A549 (cell line): ENCODE measurements around the gene POLD1. TPM values are rescaled to one million over a fixed set of nuclear protein-coding genes. Genes with fewer than 3 reads are reported as not detected.

Experiments
- ATAC-seq, 2 experiments: fragments of 200-7000 bp in 1 of 2; fragments of >200 bp in 1 of 2; cut with Nextera tagmentation in 1 of 2; cut with Tn5 transposase in 1 of 2; 3 replicates each; pipeline versions ENCODE4 v1.8.0 to v1.9.1; 2018 to 2020; ENCODE audit warnings: mild to moderate bottlenecking in 1 of 2, moderate library complexity in 1 of 2
- CTCF ChIA-PET: fragments of 300-600 bp; sonication (Branson Sonifier 250); formaldehyde crosslinking; extraction: SDS; loops from one replicate; lab custom pipeline; 2021; ENCODE audit warnings: antibody characterized with exemption, inconsistent platforms; lab: Yijun Ruan, JAX
- POLR2A ChIA-PET: fragments of 350-600 bp; formaldehyde crosslinking; extraction: SDS; loops from one replicate; lab custom pipeline; 2021; ENCODE audit warnings: antibody characterized with exemption, inconsistent platforms; lab: Yijun Ruan, JAX
- DNase-seq, 2 experiments: peaks; one replicate each; pipeline versions ENCODE4 v3.0.0 to v3.0.0-alpha.2; 2011 to 2016; ENCODE audit warnings: low read depth in 1 of 2, low spot score in 1 of 2
- FAIRE-seq: peaks from 2 replicates; lab custom pipeline; 2011; peaks lifted over from hg19 to GRCh38; lab: Jason Lieb, UNC
- H3K27ac ChIP-seq, 2 experiments: fragments of >200 bp; sonication (Bioruptor Twin); formaldehyde crosslinking; 3 replicates each; pipeline ENCODE4 v1.5.1; 2016 to 2017
- H3K4me1 ChIP-seq: fragments of >200 bp; sonication (Bioruptor Twin); formaldehyde crosslinking; 3 replicates; pipeline ENCODE4 v1.6.1; 2016
- H3K4me2 ChIP-seq: fragments of >200 bp; sonication (Bioruptor Twin); formaldehyde crosslinking; 3 replicates; pipeline ENCODE4 v1.6.1; 2016
- H3K4me3 ChIP-seq: fragments of >200 bp; sonication (Bioruptor Twin); formaldehyde crosslinking; 3 replicates; pipeline ENCODE4 v1.5.1; 2016
- H3K9me3 ChIP-seq: fragments of >200 bp; sonication (Bioruptor Twin); formaldehyde crosslinking; 3 replicates; pipeline ENCODE4 v1.6.1; 2016
- BHLHE40 ChIP-seq: IDR thresholded peaks from 2 replicates; pipeline ENCODE4 v1.6.1; 2012; ENCODE audit warnings: low read depth, low read length, inconsistent platforms
- CBX8 ChIP-seq: fragments of 200-600 bp; sonication (generic); IDR thresholded peaks from 2 replicates; pipeline ENCODE4 v1.6.1; 2016
- CEBPB ChIP-seq, 2 experiments: fragments of >200 bp in 1 of 2; sonication (Bioruptor Twin) in 1 of 2; formaldehyde crosslinking in 1 of 2; IDR thresholded peaks; 2 replicates each; pipeline ENCODE4 v1.6.1; 2012 to 2016
- CHD2 ChIP-seq: fragments of 150-350 bp; IDR thresholded peaks from 2 replicates; pipeline ENCODE4 v1.6.1; 2014; ENCODE audit warnings: low read length; ENCODE audit not compliant: partially characterized antibody
- EHMT2 ChIP-seq: fragments of 200-600 bp; sonication (generic); IDR thresholded peaks from 2 replicates; pipeline ENCODE4 v1.6.1; 2016; ENCODE audit warnings: antibody characterized with exemption, low read depth, mild to moderate bottlenecking, moderate library complexity
- HDAC2 ChIP-seq: fragments of 200-600 bp; sonication (generic); IDR thresholded peaks from 2 replicates; pipeline ENCODE4 v1.6.1; 2016
- HES2 ChIP-seq: fragments of >200 bp; sonication (Bioruptor Twin); formaldehyde crosslinking; IDR thresholded peaks from 2 replicates; pipeline ENCODE4 v1.6.1; 2016
- JUN ChIP-seq, 2 experiments: fragments of >200 bp; sonication (Bioruptor Twin); formaldehyde crosslinking; IDR thresholded peaks; 2 replicates in 1 of 2; 3 replicates in 1 of 2; pipeline ENCODE4 v1.6.1; 2016 to 2017
- JUNB ChIP-seq: fragments of >200 bp; sonication (Bioruptor Twin); formaldehyde crosslinking; IDR thresholded peaks from 2 replicates; pipeline ENCODE4 v1.6.1; 2016
- MAFK ChIP-seq: fragments of 450-650 bp; IDR thresholded peaks from 2 replicates; pipeline ENCODE4 v1.6.1; 2014; ENCODE audit not compliant: partially characterized antibody
- MYC ChIP-seq: IDR thresholded peaks from 2 replicates; pipeline ENCODE4 v1.6.1; 2012; ENCODE audit warnings: mild to moderate bottlenecking, inconsistent platforms, low read length, improper control_type of control experiment, borderline replicate concordance
- PHF8 ChIP-seq: fragments of 200-600 bp; sonication (generic); IDR thresholded peaks from 2 replicates; pipeline ENCODE4 v1.6.1; 2016; ENCODE audit warnings: low read depth, mild to moderate bottlenecking, antibody characterized with exemption, moderate library complexity, borderline replicate concordance
- RAD21 ChIP-seq, 2 experiments: fragments of >200 bp in 1 of 2; sonication (Bioruptor Twin) in 1 of 2; formaldehyde crosslinking in 1 of 2; IDR thresholded peaks in 1 of 2; conservative IDR thresholded peaks in 1 of 2; 2 replicates in 1 of 2; 3 replicates in 1 of 2; pipeline ENCODE4 v1.6.1; 2012 to 2018; ENCODE audit warnings: inconsistent platforms in 1 of 2
- RCOR1 ChIP-seq: fragments of 150-350 bp; IDR thresholded peaks from 2 replicates; pipeline ENCODE4 v1.6.1; 2014; ENCODE audit warnings: antibody characterized with exemption, low read length, low read depth
- RFX5 ChIP-seq: fragments of 450-650 bp; IDR thresholded peaks from 2 replicates; pipeline ENCODE4 v1.7.1; 2014; ENCODE audit warnings: antibody characterized with exemption, mild to moderate bottlenecking, moderate library complexity
- SMC3 ChIP-seq: fragments of >200 bp; sonication (Bioruptor Twin); formaldehyde crosslinking; IDR thresholded peaks from 3 replicates; pipeline ENCODE4 v1.6.1; 2018; ENCODE audit warnings: inconsistent platforms
- SREBF2 ChIP-seq: fragments of 450-650 bp; IDR thresholded peaks from 2 replicates; pipeline ENCODE4 v1.6.1; 2014; ENCODE audit warnings: mild to moderate bottlenecking, moderate library complexity
- USF2 ChIP-seq: fragments of 450-650 bp; IDR thresholded peaks from 2 replicates; pipeline ENCODE4 v1.6.1; 2014; ENCODE audit warnings: antibody characterized with exemption
- WGBS: methylation state at CpG from one replicate; pipeline ENCODE4 v1.1.6; 2017; ENCODE audit errors: missing lambda C conversion rate; 5-methylcytosine and 5-hydroxymethylcytosine counted together
- polyA plus RNA-seq, 4 experiments: library from polyadenylated mRNA; depleted of rRNA in 3 of 4; stranded (reverse); fragments of >200 nt; fragmentation: RNase III in 1 of 4; extraction: RNeasy Plus Mini Kit Qiagen cat#74134 plus additional on column Dnase treatment in 1 of 4; gene quantifications; 2 replicates in 3 of 4; 3 replicates in 1 of 4; pipeline ENCODE4 v1.2.3, GENCODE V29; 2011 to 2017
- TF ChIP-seq, protein P1 (sequence below): IDR thresholded peaks from 2 replicates; pipeline ENCODE4 v1.6.1; 2012; ENCODE audit warnings: low read depth, borderline replicate concordance
- TF ChIP-seq, protein P2 (sequence below): fragments of >200 bp; sonication (Bioruptor Twin); formaldehyde crosslinking; IDR thresholded peaks from 3 replicates; pipeline ENCODE4 v1.5.1; 2016
- TF ChIP-seq, protein P3 (sequence below): IDR thresholded peaks from 2 replicates; pipeline ENCODE4 v1.6.1; 2012

Gene POLD1
- polyA plus RNA-seq, 2 of the 4 experiments (the other 2 are of a cell fraction): 26.1 to 88.8 TPM

GRCh38 chr19:50368649-50369570, 15.2 kb upstream of the POLD1 start (continued):
- TF ChIP-seq JUNB (no peak), MYC (no peak), HDAC2 (no peak), BHLHE40 (no peak), USF2 (peak; percentile 93), SREBF2 (no peak), MAFK (no peak), SMC3 (peak; percentile 87), JUN (IDR thresholded peaks at IDR 0.05) (peak in 1 of 2 experiments; percentile 34; a peak in 2 of 5 replicates), CHD2 (no peak), PHF8 (0 out of 2 replicates have a peak, but pooled peaks have one; percentile 26), RCOR1 (no peak), EHMT2 (no peak), RAD21 (conservative IDR thresholded peaks at IDR 0.05 in 1 of 2, IDR thresholded peaks at IDR 0.05 in 1 of 2) (peak; percentile 95), CEBPB (IDR thresholded peaks at IDR 0.05) (no peak), RFX5 (no peak)
- TF ChIP-seq, protein P1, sequence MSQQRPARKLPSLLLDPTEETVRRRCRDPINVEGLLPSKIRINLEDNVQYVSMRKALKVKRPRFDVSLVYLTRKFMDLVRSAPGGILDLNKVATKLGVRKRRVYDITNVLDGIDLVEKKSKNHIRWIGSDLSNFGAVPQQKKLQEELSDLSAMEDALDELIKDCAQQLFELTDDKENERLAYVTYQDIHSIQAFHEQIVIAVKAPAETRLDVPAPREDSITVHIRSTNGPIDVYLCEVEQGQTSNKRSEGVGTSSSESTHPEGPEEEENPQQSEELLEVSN: peak; percentile 87
- TF ChIP-seq, protein P2, sequence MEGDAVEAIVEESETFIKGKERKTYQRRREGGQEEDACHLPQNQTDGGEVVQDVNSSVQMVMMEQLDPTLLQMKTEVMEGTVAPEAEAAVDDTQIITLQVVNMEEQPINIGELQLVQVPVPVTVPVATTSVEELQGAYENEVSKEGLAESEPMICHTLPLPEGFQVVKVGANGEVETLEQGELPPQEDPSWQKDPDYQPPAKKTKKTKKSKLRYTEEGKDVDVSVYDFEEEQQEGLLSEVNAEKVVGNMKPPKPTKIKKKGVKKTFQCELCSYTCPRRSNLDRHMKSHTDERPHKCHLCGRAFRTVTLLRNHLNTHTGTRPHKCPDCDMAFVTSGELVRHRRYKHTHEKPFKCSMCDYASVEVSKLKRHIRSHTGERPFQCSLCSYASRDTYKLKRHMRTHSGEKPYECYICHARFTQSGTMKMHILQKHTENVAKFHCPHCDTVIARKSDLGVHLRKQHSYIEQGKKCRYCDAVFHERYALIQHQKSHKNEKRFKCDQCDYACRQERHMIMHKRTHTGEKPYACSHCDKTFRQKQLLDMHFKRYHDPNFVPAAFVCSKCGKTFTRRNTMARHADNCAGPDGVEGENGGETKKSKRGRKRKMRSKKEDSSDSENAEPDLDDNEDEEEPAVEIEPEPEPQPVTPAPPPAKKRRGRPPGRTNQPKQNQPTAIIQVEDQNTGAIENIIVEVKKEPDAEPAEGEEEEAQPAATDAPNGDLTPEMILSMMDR: peak; percentile 94
- TF ChIP-seq, protein P3, sequence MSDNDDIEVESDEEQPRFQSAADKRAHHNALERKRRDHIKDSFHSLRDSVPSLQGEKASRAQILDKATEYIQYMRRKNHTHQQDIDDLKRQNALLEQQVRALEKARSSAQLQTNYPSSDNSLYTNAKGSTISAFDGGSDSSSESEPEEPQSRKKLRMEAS: peak; percentile 79

GRCh38 chr19:50371914-50372475, 12.2 kb upstream of the POLD1 start:
- TF ChIP-seq USF2: no peak
- no peak for TF ChIP-seq RCOR1
- TF ChIP-seq CBX8: no peak
- TF ChIP-seq HES2: no peak
- Histone ChIP-seq H3K4me2 (no peak overlapping the region), H3K4me3 (no peak overlapping the region), H3K4me1 (peaks cover 9% of the 10 kb centered on the region), H3K9me3 (no peaks in the 10 kb centered on the region), H3K27ac (no peak overlapping the region)
- ATAC-seq: no peak
- ChIA-PET POLR2A (no interaction called here), CTCF (interaction anchor here (1.0 to 12.4 kb wide), 6 partner anchors 15 to 236 kb away, joined by 3 to 175 read pairs (median 13); no protein-coding TSS in a partner anchor)
- no peak for FAIRE-seq
- WGBS: 68% methylated on average over 10 of the region's 10 CpGs
- no peak for DNase-seq
